Lung (tissue), 12 donors: ENCODE results near the gene ATG2B. TPM values are rescaled to one million over a fixed set of nuclear protein-coding genes. Genes with fewer than 3 reads are reported as not detected.

Source experiments
- ATAC-seq: fragments of 200-7000 bp; cut with Tn5 transposase; one replicate; pipeline ENCODE4 v1.9.1; 2020; ENCODE audit warnings: moderate number of reproducible peaks; ENCODE audit not compliant: insufficient read depth, low FRiP score
- DNase-seq, 3 donors: peaks; one replicate each; pipeline ENCODE4 v3.0.0-alpha.2; 2013 to 2017
- H3K27ac ChIP-seq, 2 donors: one replicate each; pipeline ENCODE4 v1.5.1; 2013; ENCODE audit warnings: mild to moderate bottlenecking in 2 of 2, moderate library complexity in 2 of 2, control low read depth in 1 of 2, inconsistent platforms in 1 of 2, low read depth in 1 of 2, low read length in 1 of 2
- H3K27me3 ChIP-seq, 3 donors: one replicate each; pipeline ENCODE4 v1.5.1; 2013; ENCODE audit warnings: low read length in 2 of 3; ENCODE audit not compliant: control insufficient read depth in 3 of 3, insufficient read depth in 3 of 3
- H3K36me3 ChIP-seq, 4 donors: one replicate each; pipeline ENCODE4 v1.5.1; 2013; ENCODE audit warnings: low read length in 4 of 4, mild to moderate bottlenecking in 1 of 4, moderate library complexity in 1 of 4; ENCODE audit not compliant: control insufficient read depth in 4 of 4, insufficient read depth in 4 of 4
- H3K4me1 ChIP-seq, 5 donors: one replicate each; pipeline ENCODE4 v1.5.1; 2013; ENCODE audit warnings: low read length in 5 of 5, mild to moderate bottlenecking in 2 of 5, moderate library complexity in 1 of 5; ENCODE audit not compliant: control insufficient read depth in 5 of 5, insufficient read depth in 5 of 5
- H3K4me3 ChIP-seq: one replicate; pipeline ENCODE4 v1.5.1; 2013; ENCODE audit warnings: mild to moderate bottlenecking, control low read depth, moderate library complexity
- H3K9ac ChIP-seq, 2 donors: one replicate each; pipeline ENCODE4 v1.5.1; 2013; ENCODE audit warnings: low read length in 2 of 2, control low read depth in 1 of 2; ENCODE audit not compliant: insufficient read depth in 1 of 2
- H3K9me3 ChIP-seq, 4 donors: one replicate each; pipeline ENCODE4 v1.5.1; 2013; ENCODE audit warnings: low read length in 3 of 4, mild to moderate bottlenecking in 1 of 4, moderate library complexity in 1 of 4; ENCODE audit not compliant: control insufficient read depth in 4 of 4, insufficient read depth in 3 of 4
- WGBS, 2 donors: extraction: QIAGEN DNeasy Blood & Tissue Kit; methylation state at CpG; one replicate each; pipeline ENCODE4 v1.1.7; 2013; 5-methylcytosine and 5-hydroxymethylcytosine counted together
- polyA plus RNA-seq, 2 donors: library from polyadenylated mRNA; stranded (reverse); fragments of 200-250 nt; gene quantifications; one replicate each; pipeline ENCODE4 v1.2.1, GENCODE V29; 2013
- total RNA-seq, 2 donors: library from RNA; depleted of rRNA in 1 of 2; stranded (reverse); fragments of >200 nt in 1 of 2; gene quantifications; one replicate each; pipeline ENCODE4 v1.2.1, GENCODE V29; 2014 to 2021
- TF ChIP-seq, protein P1 (sequence below): IDR thresholded peaks from 2 replicates; pipeline ENCODE4 v1.5.1; 2012; ENCODE audit warnings: mild to moderate bottlenecking; ENCODE audit errors: control extremely low read depth, extremely low read depth
- donor health status: control.
- donor health status: control.
- donor health status: Bipolar disorder and iron deficiency.
- donor health status: healthy.
- donor health status: DM: yes; HTN: yes; CAD: no.

Gene ATG2B
- total and polyA plus RNA-seq, 4 donors = 3.6 to 64.3 (median 13.2) TPM

DNA sequence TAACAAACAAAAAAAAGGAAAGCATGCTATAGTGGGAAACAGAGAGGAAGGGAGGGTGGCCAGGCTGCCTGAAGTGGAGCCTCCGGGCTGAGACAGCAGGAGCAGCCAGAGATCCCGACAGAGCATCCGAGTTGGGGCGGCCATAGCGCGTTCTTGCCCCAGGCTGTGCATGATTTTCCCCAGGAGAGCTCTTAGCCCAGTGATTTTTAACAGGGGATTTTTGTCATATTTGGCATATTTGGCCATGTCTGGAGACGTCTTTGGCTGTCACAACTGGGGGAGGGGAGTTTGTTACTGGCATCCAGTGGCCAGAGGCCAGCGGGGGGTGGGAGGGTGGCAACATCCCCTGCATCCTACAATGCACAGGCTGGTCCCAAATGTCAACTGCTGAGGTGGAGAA, 83.6 kb downstream of the ATG2B start:
- peaks cover 0 to 10% (median 4%) of the 10 kb centered on the region in 4 donors for H3K9me3 ChIP-seq
- H3K36me3 ChIP-seq = peaks cover 0 to 12% (median 7%) of the 10 kb centered on the region in 4 donors
- ATAC-seq = no peak
- peaks cover 0 to 21% (median 3%) of the 10 kb centered on the region in 5 donors for H3K4me1 ChIP-seq
- no peak overlapping the region for H3K27ac ChIP-seq
- H3K9ac ChIP-seq = no peak overlapping the region
- 72 to 92% methylated on average over 8 of the region's 8 CpGs for WGBS, 2 donors
- H3K27me3 ChIP-seq = no peaks in the 10 kb centered on the region
- TF ChIP-seq, protein P1, sequence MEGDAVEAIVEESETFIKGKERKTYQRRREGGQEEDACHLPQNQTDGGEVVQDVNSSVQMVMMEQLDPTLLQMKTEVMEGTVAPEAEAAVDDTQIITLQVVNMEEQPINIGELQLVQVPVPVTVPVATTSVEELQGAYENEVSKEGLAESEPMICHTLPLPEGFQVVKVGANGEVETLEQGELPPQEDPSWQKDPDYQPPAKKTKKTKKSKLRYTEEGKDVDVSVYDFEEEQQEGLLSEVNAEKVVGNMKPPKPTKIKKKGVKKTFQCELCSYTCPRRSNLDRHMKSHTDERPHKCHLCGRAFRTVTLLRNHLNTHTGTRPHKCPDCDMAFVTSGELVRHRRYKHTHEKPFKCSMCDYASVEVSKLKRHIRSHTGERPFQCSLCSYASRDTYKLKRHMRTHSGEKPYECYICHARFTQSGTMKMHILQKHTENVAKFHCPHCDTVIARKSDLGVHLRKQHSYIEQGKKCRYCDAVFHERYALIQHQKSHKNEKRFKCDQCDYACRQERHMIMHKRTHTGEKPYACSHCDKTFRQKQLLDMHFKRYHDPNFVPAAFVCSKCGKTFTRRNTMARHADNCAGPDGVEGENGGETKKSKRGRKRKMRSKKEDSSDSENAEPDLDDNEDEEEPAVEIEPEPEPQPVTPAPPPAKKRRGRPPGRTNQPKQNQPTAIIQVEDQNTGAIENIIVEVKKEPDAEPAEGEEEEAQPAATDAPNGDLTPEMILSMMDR = no peak
- no peak for DNase-seq
- no peak overlapping the region for H3K4me3 ChIP-seq

DNA sequence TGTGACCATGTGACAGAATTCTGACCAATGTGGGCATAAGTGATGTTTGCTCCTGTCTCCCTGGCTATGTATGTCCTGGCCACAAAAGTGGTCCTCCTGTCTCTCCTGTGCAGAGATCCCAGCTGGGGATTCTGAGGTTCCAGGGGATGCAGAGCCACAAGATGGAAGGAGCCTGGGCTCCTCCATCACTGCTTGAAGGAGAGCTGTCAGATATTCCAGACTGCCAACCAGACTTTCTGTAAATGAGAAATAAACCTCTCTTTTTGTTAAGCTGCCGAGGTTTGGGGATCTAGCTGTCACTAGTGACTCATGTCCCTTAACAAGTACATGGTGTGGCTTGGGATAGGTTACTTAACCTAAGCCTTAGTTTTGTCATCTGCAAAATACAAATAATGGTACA, 85.3 kb downstream of the ATG2B start:
- H3K27ac ChIP-seq = no peak overlapping the region

DNA sequence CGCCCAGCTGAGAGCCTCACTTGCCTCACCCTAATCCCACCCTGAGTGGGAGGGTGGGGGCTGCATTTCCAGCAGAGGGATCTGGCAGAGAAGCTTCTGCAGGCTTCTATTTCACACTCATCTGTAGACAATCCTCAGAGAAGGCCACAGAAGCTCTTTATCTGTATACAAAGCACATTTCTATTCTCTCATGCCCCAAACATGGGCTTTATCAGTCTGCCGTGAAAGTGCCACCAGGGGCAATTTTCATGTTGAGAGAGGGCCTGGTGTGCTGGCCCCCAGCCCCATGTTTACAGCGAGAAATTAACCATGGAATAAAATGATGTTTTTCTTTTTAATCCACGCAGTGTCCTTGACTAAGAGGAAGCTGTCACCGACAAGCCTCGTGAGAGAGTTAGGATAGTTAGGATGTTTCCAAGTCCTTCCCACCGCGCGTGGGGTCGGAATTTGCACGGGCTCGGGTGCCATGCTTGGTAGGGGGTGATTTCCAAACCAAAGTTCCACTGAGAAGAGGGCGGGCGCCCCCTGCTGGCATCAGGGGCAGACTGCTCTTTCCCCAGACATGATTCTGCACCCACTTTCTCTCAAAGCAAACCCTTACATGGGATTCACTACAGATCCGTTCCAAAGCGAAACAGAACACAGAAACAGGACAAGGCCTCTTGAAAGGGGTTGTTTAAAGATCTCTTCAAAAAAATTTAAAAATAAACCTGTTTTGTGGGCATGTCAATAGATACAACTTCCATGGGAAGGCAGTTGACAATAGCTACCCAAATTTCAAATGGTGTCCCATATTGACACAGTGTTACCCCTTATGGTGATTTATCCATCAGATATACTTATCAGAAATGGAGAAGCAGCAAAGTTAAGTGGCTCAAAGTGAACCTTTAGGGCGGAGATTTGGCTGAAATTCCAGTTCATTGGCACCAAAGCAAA, 87.7 kb downstream of the ATG2B start:
- Histone ChIP-seq H3K9ac (no peak overlapping the region), H3K27me3 (no peaks in the 10 kb centered on the region), H3K36me3 (no peaks in the 10 kb centered on the region), H3K27ac (no peak overlapping the region), H3K9me3 (peaks cover 0 to 18% (median 5%) of the 10 kb centered on the region in 4 donors), H3K4me1 (peaks cover 0 to 20% (median 3%) of the 10 kb centered on the region in 5 donors), H3K4me3 (no peak overlapping the region)
- peak; percentile 54 for ATAC-seq
- DNase-seq = peak; percentile 81 to 84 (median 82)
- TF ChIP-seq, protein P1 = peak; percentile 57
- 20 to 24% methylated on average over 17 of the region's 17 CpGs for WGBS, 2 donors

More for the DNA sequence above, 85.3 kb downstream of the ATG2B start:
- Histone ChIP-seq H3K36me3 (peaks cover 0 to 4% (median 2%) of the 10 kb centered on the region in 4 donors), H3K4me1 (peaks cover 0 to 26% (median 3%) of the 10 kb centered on the region in 5 donors), H3K9me3 (peaks cover 0 to 11% (median 5%) of the 10 kb centered on the region in 4 donors), H3K4me3 (no peak overlapping the region), H3K9ac (no peak overlapping the region), H3K27me3 (no peaks in the 10 kb centered on the region)
- TF ChIP-seq, protein P1 = no peak
- ATAC-seq = no peak
- WGBS, 2 donors = 99 to 100% methylated on average over 1 of the region's 1 CpG
- no peak for DNase-seq
